ENCODE measurements around the gene ZDHHC14.

Gene ZDHHC14

GRCh38 chr6:157652601-157653363, 271.8 kb downstream of the ZDHHC14 start:
- TF ChIP-seq CTCF (IDR thresholded peaks at IDR 0.05; ENCODE audit: low read depth, low read length), result no peak

GRCh38 chr6:157653521-157653920, 272.5 kb downstream of the ZDHHC14 start:
- H3K4me3 ChIP-seq (ENCODE audit: low read depth, low read length), result no peak overlapping the region
- TF ChIP-seq CTCF (IDR thresholded peaks at IDR 0.05; ENCODE audit: low read depth, low read length), result no peak
- DNase-seq (ENCODE audit: low read depth, low spot score), result no peak
- in situ Hi-C loops (cut with HindIII; ENCODE audit: low sequenced_read_pairs), result no loop called here

More at GRCh38 chr6:157652601-157653363, 271.8 kb downstream of the ZDHHC14 start:
- no peak overlapping the region for H3K4me3 ChIP-seq (ENCODE audit: low read depth, low read length)
- in situ Hi-C loops (cut with HindIII; ENCODE audit: low sequenced_read_pairs), result no loop called here
- no peak for DNase-seq (ENCODE audit: low read depth, low spot score)

- H3K4me3 ChIP-seq (ENCODE audit: low read depth, low read length), result no peak overlapping the region
- in situ Hi-C loops (cut with HindIII; ENCODE audit: low sequenced_read_pairs), result no loop called here
- no peak for TF ChIP-seq CTCF (IDR thresholded peaks at IDR 0.05; ENCODE audit: low read depth, low read length)
- DNase-seq (ENCODE audit: low read depth, low spot score), result no peak
These were observed 274.1 kb downstream of the ZDHHC14 start for GRCh38 chr6:157655139-157655538.

GRCh38 chr6:157656437-157656997, 275.5 kb downstream of the ZDHHC14 start:
- H3K4me3 ChIP-seq (ENCODE audit: low read depth, low read length), result no peak overlapping the region
- TF ChIP-seq CTCF (IDR thresholded peaks at IDR 0.05; ENCODE audit: low read depth, low read length), result no peak
- DNase-seq (ENCODE audit: low read depth, low spot score), result no peak
- in situ Hi-C loops (cut with HindIII; ENCODE audit: low sequenced_read_pairs), result no loop called here

GRCh38 chr6:157657754-157658153, 276.8 kb downstream of the ZDHHC14 start:
- no peak overlapping the region for H3K4me3 ChIP-seq (ENCODE audit: low read depth, low read length)
- no peak for DNase-seq (ENCODE audit: low read depth, low spot score)
- no peak for TF ChIP-seq CTCF (IDR thresholded peaks at IDR 0.05; ENCODE audit: low read depth, low read length)
- in situ Hi-C loops (cut with HindIII; ENCODE audit: low sequenced_read_pairs), result no loop called here

GRCh38 chr6:157658301-157658700, 277.3 kb downstream of the ZDHHC14 start:
- in situ Hi-C loops (cut with HindIII; ENCODE audit: low sequenced_read_pairs), result no loop called here
- no peak overlapping the region for H3K4me3 ChIP-seq (ENCODE audit: low read depth, low read length)
- DNase-seq (ENCODE audit: low read depth, low spot score), result no peak
- no peak for TF ChIP-seq CTCF (IDR thresholded peaks at IDR 0.05; ENCODE audit: low read depth, low read length)

All from astrocyte of the spinal cord (primary cell).